Gastroesophageal sphincter (tissue), 4 donors: ENCODE results near the gene PISD. TPM values are rescaled to one million over a fixed set of nuclear protein-coding genes. Genes with fewer than 3 reads are reported as not detected.

Experiments
- ATAC-seq: fragments of 150-250 bp; one replicate; pipeline ENCODE4 v1.9.1; 2016; ENCODE audit warnings: mild to moderate bottlenecking, moderate library complexity
- H3K27ac ChIP-seq, 4 donors: fragments of 200-600 bp; sonication (generic) in 3 of 4; 1 replicate in 3 of 4; 2 replicates in 1 of 4; pipeline ENCODE4 v1.5.1; 2016 to 2019
- H3K27me3 ChIP-seq: fragments of 200-600 bp; sonication (generic); one replicate; pipeline ENCODE4 v1.5.1; 2019
- H3K36me3 ChIP-seq, 2 donors: fragments of 200-600 bp; sonication (generic); one replicate each; pipeline ENCODE4 v1.5.1; 2019; ENCODE audit warnings: control low read depth in 1 of 2
- H3K4me1 ChIP-seq, 3 donors: fragments of 200-600 bp; sonication (generic); 1 replicate in 2 of 3; 2 replicates in 1 of 3; pipeline ENCODE4 v1.5.1; 2016 to 2019; ENCODE audit warnings: control low read depth in 2 of 3
- H3K4me3 ChIP-seq, 2 donors: fragments of 200-600 bp; sonication (generic); one replicate each; pipeline ENCODE4 v1.5.1; 2019; ENCODE audit warnings: mild to moderate bottlenecking in 1 of 2, moderate library complexity in 1 of 2
- H3K9me3 ChIP-seq, 3 donors: fragments of 200-600 bp; sonication (generic); one replicate each; pipeline ENCODE4 v1.5.1; 2017 to 2019; ENCODE audit warnings: control low read depth in 2 of 3
- EP300 ChIP-seq: sonication (generic); formaldehyde crosslinking; IDR thresholded peaks from one replicate; pipeline ENCODE4 v1.6.1; 2017; ENCODE audit warnings: antibody characterized with exemption, mild to moderate bottlenecking
- POLR2A ChIP-seq, 2 donors: fragments of 450-650 bp; IDR thresholded peaks; one replicate each; pipeline ENCODE4 v1.6.1; 2017; ENCODE audit warnings: antibody characterized with exemption in 2 of 2, mild to moderate bottlenecking in 2 of 2, moderate library complexity in 1 of 2
- POLR2AphosphoS5 ChIP-seq: sonication (generic); formaldehyde crosslinking; IDR thresholded peaks from one replicate; pipeline ENCODE4 v1.6.1; 2017; ENCODE audit warnings: antibody characterized with exemption
- WGBS, 2 donors: methylation state at CpG; one replicate each; pipeline ENCODE4 v1.1.5; 2018; ENCODE audit warnings: low coverage in 1 of 2; 5-methylcytosine and 5-hydroxymethylcytosine counted together
- total RNA-seq, 4 donors: library from RNA; depleted of rRNA; stranded (reverse); fragments of >200 nt; gene quantifications; one replicate each; pipeline ENCODE4 v1.1.0, GENCODE V29; 2016
- TF ChIP-seq, protein P1 (sequence below), 4 experiments: fragments of 200-600 bp in 2 of 4; fragments of 450-650 bp in 2 of 4; sonication (generic) in 1 of 4; IDR thresholded peaks; one replicate each; pipeline ENCODE4 v1.5.1; 2017 to 2019; ENCODE audit warnings: antibody characterized with exemption in 4 of 4, mild to moderate bottlenecking in 2 of 4, moderate library complexity in 2 of 4

PISD gene
- total RNA-seq, 4 donors from 2014 or later = 10.1 to 32.7 (median 19.2) TPM

GRCh38 chr22:31611061-31611760, 50.8 kb downstream of the PISD start:
- H3K4me1 ChIP-seq = peaks cover 0 to 11% (median 0%) of the 10 kb centered on the region in 3 donors
- H3K27me3 ChIP-seq = no peaks in the 10 kb centered on the region
- no peak overlapping the region for H3K4me3 ChIP-seq
- H3K27ac ChIP-seq = no peak overlapping the region
- no peaks in the 10 kb centered on the region for H3K9me3 ChIP-seq
- WGBS, 2 donors = 39 to 83% methylated on average over 1 to 5 of the region's 16 CpGs
- peaks cover 0 to 32% of the 10 kb centered on the region in 2 donors for H3K36me3 ChIP-seq
- ATAC-seq = peak; percentile 28
- no peak for TF ChIP-seq EP300
- TF ChIP-seq, protein P1, sequence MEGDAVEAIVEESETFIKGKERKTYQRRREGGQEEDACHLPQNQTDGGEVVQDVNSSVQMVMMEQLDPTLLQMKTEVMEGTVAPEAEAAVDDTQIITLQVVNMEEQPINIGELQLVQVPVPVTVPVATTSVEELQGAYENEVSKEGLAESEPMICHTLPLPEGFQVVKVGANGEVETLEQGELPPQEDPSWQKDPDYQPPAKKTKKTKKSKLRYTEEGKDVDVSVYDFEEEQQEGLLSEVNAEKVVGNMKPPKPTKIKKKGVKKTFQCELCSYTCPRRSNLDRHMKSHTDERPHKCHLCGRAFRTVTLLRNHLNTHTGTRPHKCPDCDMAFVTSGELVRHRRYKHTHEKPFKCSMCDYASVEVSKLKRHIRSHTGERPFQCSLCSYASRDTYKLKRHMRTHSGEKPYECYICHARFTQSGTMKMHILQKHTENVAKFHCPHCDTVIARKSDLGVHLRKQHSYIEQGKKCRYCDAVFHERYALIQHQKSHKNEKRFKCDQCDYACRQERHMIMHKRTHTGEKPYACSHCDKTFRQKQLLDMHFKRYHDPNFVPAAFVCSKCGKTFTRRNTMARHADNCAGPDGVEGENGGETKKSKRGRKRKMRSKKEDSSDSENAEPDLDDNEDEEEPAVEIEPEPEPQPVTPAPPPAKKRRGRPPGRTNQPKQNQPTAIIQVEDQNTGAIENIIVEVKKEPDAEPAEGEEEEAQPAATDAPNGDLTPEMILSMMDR (IDR thresholded peaks at IDR 0.05) = no peak
- no peak for TF ChIP-seq POLR2A (IDR thresholded peaks at IDR 0.05)
- TF ChIP-seq POLR2AphosphoS5 = no peak

GRCh38 chr22:31610611-31611010, 51.4 kb downstream of the PISD start:
- no peaks in the 10 kb centered on the region for H3K27me3 ChIP-seq
- H3K4me1 ChIP-seq = peaks cover 0 to 11% (median 0%) of the 10 kb centered on the region in 3 donors
- H3K9me3 ChIP-seq = no peaks in the 10 kb centered on the region
- TF ChIP-seq POLR2A (IDR thresholded peaks at IDR 0.05) (no peak), EP300 (no peak), POLR2AphosphoS5 (no peak)
- TF ChIP-seq, protein P1 (IDR thresholded peaks at IDR 0.05) = no peak
- no peak overlapping the region for H3K4me3 ChIP-seq
- H3K36me3 ChIP-seq = peaks cover 0 to 33% of the 10 kb centered on the region in 2 donors
- ATAC-seq = no peak
- 90% methylated on average over 2 of the region's 6 CpGs; no CpG with 5 or more reads in 1 of the 2 donors for WGBS, 2 donors
- H3K27ac ChIP-seq = no peak overlapping the region

GRCh38 chr22:31609716-31610115, 52.3 kb downstream of the PISD start:
- H3K27ac ChIP-seq = no peak overlapping the region
- H3K27me3 ChIP-seq = no peaks in the 10 kb centered on the region
- H3K9me3 ChIP-seq = no peaks in the 10 kb centered on the region
- no peak overlapping the region for H3K4me3 ChIP-seq
- 100% methylated on average over 2 of the region's 10 CpGs; no CpG with 5 or more reads in 1 of the 2 donors for WGBS, 2 donors
- no peak for ATAC-seq
- H3K4me1 ChIP-seq = peaks cover 0 to 11% (median 0%) of the 10 kb centered on the region in 3 donors
- peaks cover 0 to 42% of the 10 kb centered on the region in 2 donors for H3K36me3 ChIP-seq
- TF ChIP-seq EP300 (no peak), POLR2AphosphoS5 (no peak), POLR2A (IDR thresholded peaks at IDR 0.05) (no peak)
- TF ChIP-seq, protein P1 (IDR thresholded peaks at IDR 0.05) = no peak

DNA sequence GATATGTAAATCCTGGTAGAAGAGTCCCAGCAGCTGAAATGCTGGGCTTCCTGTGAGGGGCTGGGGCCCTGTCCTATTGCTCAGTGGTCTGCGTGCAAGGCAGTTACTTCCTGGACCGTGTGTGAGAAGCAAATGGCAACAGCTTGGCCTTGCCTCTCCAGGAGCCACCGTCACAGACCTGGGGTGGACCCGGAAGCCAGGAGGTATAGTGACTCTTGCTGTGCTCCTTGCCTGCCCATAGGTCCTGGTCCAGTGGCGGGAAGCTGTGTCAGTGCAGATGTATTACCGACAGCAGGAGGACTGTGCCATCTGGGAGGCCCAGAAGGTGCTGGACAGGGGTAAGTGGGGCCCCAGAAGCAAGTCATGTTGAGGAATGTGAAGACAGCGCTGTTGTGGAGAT, 54.3 kb downstream of the PISD start:
- H3K4me1 ChIP-seq = peaks cover 0 to 16% (median under 1%) of the 10 kb centered on the region in 3 donors
- no peak overlapping the region for H3K27ac ChIP-seq
- no peak for ATAC-seq
- TF ChIP-seq EP300 (no peak), POLR2A (IDR thresholded peaks at IDR 0.05) (no peak), POLR2AphosphoS5 (no peak)
- TF ChIP-seq, protein P1 (IDR thresholded peaks at IDR 0.05) = no peak
- no peak overlapping the region for H3K4me3 ChIP-seq
- 65 to 90% methylated on average over 2 to 5 of the region's 7 CpGs for WGBS, 2 donors
- peaks cover 0 to 55% of the 10 kb centered on the region in 2 donors for H3K36me3 ChIP-seq
- no peaks in the 10 kb centered on the region for H3K27me3 ChIP-seq
- H3K9me3 ChIP-seq = no peaks in the 10 kb centered on the region
